ENCODE results near the gene IL17RB.

Gene IL17RB

DNA sequence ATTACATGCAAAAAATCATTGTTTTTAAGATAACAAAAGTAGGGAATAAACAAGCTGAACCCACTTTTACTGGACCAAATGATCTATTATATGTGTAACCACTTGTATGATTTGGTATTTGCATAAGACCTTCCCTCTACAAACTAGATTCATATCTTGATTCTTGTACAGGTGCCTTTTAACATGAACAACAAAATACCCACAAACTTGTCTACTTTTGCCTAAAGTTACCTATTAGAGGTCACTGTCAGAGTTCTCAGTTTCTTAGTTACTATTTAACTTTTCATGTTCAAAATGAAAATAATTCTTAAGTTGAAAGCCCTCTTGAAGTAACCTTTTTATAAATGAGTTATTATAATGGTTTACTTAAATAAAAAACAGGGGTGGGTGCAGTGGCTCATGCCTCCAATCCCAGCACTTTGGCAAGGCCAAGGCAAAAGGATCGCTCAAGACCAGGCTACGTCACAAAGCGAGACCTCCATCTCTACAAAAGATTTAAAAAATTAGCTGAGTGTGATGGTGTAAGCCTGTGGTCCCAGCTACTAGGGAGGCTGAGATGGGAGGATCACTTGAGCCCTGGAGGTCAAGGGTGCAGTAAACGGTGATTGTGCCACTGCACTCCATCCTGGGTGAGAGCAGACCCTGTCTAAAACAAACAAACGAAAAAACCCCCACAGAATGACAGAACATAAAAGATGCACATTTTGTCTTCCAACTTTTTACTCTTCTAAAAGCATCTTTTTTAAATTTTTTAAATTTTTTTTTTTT is 19.5 kb downstream of the IL17RB start:
- no peak for DNase-seq

DNA sequence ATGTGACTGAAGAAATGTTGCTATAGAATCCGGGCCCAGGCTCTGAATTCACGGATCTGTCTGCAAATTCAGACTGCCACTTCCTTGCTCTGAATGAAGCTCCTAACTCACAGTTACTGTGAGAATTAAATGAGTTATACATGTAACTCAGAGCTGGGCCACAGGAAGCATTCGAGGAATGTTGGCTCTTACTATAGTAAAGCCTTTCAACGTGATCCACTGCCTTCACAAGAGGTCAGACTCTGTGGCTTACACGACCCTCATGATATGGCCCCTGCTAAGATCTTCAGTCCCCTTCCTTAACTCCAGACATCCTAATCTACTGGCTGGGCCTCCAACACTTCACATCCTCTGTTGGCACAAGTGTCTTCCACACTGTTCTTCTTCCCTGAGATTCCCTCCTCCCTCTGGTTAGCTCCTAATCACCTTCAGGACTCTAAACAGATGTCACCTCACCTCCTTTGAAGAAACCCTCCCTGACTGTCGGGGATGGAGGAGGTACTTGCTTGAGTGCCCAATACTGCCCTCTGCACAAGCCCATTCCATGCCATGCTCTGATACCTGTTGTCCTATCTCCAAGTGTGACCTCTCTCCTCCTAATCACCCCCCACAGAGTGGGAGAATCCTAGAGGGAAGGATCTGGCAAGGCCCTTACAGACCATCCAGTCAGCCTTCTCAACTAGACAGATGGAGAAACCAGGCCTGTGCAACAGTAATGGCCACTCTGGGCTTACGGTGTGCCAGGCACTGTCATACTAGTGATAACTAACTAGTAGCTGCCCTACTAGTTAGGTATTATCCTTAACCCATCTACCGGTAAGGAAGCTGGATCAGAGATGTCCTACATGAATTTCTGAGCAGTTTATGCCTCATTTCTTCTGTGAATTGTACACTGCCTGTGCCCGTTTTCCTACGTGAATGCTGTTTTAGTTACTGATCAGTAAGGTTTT is 34.3 kb downstream of the IL17RB start:
- no peak for DNase-seq

DNA sequence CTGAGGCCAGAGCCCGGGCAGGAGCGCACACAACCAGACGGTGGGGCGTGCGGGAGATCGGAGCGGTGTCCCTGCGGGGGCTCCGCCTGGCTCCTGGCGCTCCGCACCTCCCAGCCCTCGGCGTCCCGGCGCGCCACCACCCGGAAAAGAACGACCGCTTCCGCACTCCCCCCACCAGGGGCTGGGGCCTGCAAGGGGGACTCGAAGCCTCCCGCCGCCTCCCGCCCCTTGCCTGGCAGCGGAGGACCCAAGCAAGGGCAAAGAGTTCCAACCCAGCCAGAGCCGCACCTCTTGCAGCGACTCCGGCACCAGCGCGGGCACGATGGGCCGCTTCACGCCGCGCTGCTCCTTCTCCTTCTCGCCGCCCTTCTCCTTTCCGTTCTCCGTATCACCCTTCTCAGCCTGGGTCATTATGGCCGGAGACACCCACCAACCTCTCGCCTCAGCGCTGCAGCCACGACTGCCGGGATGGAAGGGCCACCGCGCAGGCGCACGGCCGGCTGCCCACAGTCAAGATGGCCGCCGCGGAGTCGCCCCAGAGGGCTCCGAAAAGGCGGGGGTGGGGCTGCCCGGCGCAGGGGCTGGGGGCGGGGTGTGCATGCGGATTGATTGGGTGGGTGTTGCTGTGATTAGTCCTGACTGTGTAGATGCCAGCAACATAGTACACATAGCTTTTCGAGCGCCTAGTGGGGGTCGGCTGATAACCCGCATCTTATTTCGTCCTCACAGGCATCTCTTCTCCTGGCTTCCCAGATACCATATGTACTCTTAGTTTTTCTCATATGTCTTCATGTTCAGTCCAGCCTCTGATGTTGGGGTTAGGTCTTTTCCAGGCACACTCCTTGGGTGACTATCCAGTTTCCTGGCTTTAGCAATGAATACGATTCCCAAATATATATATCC is 35.6 kb downstream of the IL17RB start, which contains the start of gene ACTR8:
ACTR8 (minus strand) TSS at position 462 of the 903 bp plus-strand sequence; CDS start at position 411, 51 bp downstream.
- DNase-seq, result peak; percentile 53

DNA sequence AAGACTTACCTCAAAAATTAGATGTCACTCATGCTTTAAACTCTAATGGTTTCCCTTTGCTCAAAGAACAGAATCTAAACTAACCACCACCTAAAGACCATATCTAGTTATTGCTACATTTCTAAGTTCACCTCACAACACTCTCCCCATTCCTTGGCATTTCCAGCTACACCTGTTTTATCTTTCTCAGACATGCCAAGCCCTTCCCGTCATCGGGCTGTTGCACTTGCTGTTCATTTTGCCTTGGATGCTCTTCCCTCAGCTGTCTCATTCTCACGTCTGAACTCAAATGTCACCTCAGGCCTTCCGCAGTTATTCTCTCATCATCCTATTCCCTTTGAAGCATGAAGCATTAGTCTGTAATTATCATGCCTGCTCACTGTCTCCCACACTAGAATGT is 36.6 kb downstream of the IL17RB start:
- no peak for DNase-seq

DNA sequence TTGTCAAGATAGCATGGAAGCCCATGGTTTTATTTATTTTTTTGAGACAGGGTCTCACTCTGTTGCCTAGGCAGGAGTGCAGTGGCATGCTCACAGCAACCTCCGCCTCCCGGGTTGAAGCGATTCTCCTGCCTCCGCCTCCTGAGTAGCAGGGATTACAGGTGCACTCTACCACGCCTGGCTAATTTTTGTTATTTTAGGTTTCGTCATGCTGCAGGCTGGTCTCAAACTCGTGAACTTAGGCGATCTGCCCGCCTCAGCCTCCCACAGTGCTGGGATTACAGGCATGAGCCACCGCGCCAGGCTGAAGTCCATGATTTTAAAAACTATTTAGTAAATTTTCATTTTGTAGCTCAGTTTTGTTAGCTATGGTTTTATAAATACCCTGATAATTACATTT is 38.3 kb downstream of the IL17RB start:
- DNase-seq, result no peak

DNA sequence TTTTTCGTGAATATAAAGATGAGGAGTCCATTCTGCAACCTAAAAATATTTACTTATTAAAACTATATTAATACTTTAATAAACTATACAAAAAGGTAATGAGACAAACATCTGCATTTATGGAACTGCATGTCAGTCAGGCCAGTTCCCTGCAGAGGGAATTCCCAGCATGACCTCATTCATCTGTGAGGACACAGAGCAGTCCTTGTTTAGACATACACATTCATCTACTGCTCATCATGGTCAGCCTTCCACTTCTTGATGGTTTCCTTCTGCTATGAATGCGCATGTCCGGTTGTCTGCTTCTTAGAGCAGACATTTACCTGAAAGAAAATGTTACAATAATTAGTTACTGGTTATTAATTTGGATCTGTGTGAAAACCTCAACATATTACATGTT is 38.9 kb downstream of the IL17RB start:
- no peak for DNase-seq

DNA sequence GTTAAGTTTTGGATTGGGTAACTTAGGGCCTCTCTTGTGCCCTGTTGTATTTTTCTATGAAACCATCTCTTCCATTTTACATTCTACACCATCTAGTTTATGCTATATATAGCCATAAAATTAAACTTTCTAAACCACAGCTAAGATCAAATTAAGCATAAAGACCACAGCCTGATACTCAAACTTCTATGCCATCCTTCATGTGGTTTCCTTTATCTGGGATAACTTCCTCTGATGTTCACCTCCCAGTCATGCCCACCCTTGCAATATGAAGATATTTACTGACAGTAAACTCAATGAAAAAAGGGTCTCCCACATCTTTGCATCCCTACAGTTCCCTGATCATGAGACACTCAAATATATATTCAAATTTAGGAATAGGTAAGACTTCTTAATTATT is 41.1 kb downstream of the IL17RB start:
- no peak for DNase-seq

DNA sequence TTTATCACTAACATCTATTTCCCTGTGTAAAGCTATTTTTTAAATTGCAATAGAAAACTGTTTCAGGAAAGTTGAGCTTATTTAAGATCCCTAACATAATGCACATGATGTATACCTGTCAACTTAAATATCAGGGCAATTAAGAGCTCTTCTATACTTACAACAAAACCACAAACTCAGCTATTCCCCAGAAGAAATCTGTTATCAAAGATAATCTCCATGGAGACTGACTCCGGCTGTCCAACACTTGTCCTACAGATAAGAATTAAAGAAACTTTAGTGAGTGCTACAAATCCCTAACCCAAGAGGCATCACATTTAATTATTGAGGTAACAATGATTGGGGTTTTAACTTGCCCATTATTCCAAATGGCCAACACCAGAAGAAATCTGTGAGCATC is 41.9 kb downstream of the IL17RB start:
- no peak for DNase-seq

DNA sequence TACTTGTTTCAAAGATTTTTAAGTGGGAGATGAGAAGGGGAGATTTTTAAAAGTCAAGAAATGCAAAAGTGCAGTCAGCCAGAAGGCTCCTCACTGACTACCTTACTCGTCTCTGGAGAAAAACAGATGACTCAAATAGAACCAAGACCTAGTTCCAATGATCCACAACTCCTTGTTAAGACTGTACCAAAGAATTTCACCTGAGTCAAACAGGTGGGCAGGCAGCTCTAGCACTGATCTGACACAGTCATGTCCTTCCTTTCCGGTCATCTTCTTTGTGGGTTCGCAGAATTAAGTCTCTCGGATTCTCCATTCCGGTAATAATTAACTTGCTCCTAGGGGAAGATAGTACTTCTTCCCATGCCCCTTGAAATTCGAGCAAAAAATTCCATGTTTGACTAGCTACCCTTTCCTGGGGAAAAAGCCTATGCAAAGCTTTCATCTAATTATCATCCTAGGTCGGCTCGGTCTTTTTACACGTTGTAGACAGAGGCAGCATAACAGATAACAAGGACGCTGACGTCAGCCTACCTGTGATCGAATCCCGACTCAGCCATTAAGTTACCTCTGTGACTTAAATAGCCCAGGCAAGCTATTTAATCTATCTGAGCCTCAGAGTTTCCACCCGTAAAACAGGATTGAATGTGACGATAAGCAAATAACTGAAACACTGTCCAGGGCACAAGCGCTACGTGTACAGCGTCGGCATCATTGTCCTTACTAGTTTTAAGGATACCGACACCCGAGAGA is 44.5 kb downstream of the IL17RB start:
- no peak for DNase-seq

DNA sequence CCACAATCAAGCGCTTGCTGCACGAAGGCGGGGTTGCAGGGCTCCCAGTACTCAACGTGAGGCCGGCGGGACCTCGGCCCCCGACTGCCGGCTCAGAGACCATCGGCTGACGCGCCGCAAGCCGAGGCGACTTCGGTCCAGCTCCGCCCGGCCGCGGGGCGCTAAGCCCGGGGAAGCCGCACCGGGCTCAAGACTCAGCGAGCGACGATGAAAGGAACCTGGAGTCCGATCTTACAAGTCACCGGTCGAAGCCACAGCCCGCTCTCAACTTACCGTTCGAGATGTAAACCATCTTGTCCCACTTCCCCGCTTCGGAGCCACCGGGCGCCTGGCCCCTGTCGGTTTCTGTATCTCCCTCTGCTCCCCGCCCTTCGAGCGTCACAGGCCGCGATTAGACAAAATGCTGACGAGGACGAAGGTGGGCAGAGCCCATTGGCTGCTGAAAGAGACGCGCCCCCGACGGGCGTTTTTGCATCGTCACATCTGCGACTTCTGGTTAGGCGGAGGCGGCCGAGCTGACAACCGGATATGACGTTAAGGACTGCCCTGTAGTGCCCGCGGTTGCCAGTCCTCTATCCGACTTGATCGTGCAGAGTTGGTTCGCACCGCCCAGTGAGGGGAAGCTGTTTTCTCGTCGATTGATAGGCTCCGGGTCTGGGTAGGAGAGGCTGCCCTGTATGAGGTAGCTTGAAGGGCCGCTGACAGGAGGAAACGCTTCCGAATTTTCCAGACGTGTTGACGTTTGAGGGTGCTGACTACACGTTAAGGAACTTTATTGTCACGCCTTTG is 45.3 kb downstream of the IL17RB start, which contains the start of gene SELENOK:
SELENOK (minus strand) TSS at position 363 of the 789 bp plus-strand sequence.
- peak; percentile 93 for DNase-seq

DNA sequence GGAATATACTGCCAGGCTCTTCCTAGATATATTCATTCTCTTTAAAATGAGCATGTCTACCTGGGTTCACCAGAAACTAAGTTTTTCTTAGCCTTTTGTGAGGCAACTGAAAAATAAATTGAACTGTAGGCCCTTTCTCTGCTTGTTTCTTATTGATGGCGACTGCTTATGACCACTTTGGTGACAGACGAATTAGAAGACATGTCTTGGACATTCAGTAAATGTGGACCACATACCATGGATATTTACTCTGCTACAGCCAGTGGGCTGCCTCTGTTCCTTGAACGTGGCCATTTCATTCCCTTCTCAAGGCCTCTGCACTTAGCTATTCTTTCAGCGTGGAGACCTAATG is 45.9 kb downstream of the IL17RB start:
- no peak for DNase-seq

DNA sequence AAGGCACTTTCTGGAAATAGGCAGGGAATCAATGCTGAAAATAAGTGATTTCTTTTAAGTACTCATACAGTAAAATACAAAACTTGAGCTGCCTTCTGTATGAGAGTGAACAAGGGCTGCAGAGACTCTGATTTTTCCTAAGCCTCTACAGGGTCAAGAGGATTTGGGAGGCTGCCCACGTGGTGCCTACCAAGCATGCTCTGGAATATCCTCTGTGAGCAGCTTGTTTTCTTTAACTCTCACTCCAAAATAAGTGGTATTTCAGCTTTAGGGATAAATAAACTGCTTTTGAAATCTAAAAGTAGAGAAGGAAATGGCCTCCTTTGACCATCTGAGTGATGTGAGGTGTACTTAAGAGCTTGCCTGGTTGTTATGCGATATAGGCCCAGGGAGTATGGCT is 53.4 kb downstream of the IL17RB start:
- no peak for DNase-seq

DNA sequence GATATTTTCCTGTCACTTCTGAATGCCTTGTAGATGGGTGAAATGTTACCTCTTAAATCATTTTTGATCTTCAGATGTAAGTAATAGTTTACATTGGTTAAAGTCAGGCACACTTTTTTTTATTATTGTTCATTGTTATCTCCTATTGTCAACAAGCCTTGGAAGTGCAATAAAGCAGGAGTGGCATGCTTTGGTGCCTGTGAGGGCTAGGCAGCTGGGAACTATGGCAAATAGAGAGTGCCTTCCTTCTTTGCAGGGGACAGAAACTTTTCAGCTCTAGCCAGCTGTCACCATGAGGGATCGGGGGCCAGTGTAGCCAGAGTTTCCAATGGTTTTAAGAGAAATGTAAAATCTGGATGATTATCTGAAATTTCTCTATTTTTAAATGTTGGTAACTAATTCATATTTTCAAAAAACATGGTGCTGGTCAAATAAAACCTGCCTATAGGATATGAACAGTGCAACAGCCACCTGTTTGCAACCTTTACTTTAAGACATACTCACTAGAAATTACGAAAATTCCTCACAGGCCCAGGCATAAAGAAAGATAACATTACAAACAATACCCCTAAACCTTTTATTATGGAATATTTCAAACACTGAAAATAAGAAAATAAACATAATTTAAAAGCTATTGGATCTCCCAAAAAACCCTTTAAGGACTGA is 54.4 kb downstream of the IL17RB start:
- no peak for DNase-seq

DNA sequence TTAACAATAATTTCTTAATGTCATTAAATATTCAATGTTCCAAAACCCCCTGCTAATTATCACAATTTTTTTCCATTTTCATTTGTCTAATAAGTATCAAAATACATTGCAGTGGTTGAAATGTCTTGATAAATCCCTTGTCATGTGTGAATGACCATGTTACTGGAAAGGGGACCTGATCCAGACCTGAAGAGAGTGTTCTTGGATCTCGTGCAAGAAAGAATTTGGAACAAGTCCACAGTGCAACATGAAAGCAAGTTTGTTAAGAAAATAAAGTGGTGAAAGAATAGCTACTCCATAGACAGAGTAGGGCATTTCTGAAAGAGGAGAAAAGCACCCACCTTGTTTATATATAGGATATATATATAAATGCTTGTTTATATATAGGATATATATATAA is 55.7 kb downstream of the IL17RB start:
- DNase-seq, result no peak

DNA sequence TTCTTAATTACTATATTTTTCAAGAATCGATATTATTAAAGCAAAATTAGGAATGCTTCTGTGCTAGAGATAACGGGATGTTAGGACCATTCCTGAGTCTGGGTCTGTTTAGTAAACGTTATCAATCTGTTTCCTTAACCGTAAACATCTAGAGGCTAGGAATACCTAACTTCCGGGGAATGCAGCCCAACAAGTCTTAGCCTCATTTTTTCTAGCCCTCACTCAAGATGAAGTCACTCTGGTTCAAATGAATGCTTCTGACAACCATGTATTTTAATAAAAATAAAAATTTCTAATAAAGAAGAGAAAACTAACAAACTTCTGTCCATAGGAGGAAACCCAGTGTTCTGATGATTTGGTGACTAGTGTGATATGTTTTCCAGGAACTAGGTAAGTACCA is 56.3 kb downstream of the IL17RB start:
- no peak for DNase-seq

DNA sequence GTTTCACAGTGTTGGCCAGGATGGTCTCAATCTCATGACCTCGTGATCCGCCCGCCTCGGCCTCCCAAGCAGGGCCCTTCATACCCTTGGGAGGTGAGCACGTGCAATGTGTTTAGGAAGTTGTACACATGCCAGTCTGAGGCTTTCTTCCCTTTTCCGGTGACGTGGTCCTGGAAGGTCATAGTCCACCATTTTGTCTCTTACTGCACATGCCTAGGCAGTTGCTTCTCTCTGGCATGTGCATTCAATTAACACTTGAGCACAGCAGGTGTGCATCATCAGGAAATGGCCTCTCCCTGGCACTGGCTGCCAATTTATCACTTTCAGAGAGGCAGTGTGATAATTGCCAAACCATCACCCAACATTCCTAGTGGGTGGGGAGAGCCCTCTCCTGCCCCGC is 67.0 kb downstream of the IL17RB start:
- DNase-seq, result no peak
